Right atrium auricular region (tissue), 2 donors: Measurements from ENCODE around the gene ENDOU. TPM values are rescaled to one million over a fixed set of nuclear protein-coding genes. Genes with fewer than 3 reads are reported as not detected.
A peak's percentile ranks its signal among the peaks of the same experiment; 100 is the strongest.

Source experiments
- DNase-seq: peaks from one replicate; pipeline ENCODE4 v3.0.0-alpha.2; 2019; ENCODE audit warnings: low spot score
- H3K27ac ChIP-seq, 2 donors: fragments of 200-600 bp; sonication (generic); 1 replicate in 1 of 2; 2 replicates in 1 of 2; pipeline ENCODE4 v1.5.1; 2016 to 2019
- H3K27me3 ChIP-seq, 2 donors: fragments of 200-600 bp; sonication (generic); one replicate each; pipeline versions ENCODE4 v1.5.1 to v1.6.0; 2017 to 2019
- H3K36me3 ChIP-seq: fragments of 200-600 bp; sonication (generic); one replicate; pipeline ENCODE4 v1.5.1; 2016
- H3K4me1 ChIP-seq, 2 donors: fragments of 200-600 bp; sonication (generic); one replicate each; pipeline versions ENCODE4 v1.5.1 to v1.6.0; 2017 to 2019
- H3K4me3 ChIP-seq, 2 donors: fragments of 200-600 bp; sonication (generic); 1 replicate in 1 of 2; 2 replicates in 1 of 2; pipeline ENCODE4 v1.5.1; 2017 to 2019; ENCODE audit warnings: mild to moderate bottlenecking in 1 of 2, moderate library complexity in 1 of 2
- H3K9me3 ChIP-seq, 2 donors: fragments of 200-600 bp; sonication (generic); one replicate each; pipeline ENCODE4 v1.5.1; 2019
- total RNA-seq, 2 donors: library from RNA; depleted of rRNA; stranded (reverse); fragments of >200 nt; gene quantifications; one replicate each; pipeline ENCODE4 v1.1.0, GENCODE V29; 2016
- TF ChIP-seq, protein P1 (sequence below), 2 donors: fragments of 200-600 bp; sonication (generic); IDR thresholded peaks; one replicate each; pipeline ENCODE4 v1.5.1; 2019; ENCODE audit warnings: antibody characterized with exemption in 2 of 2

ENDOU gene
- total RNA-seq, 2 donors from 2014 or later, result 0.55 to 2.1 TPM

DNA sequence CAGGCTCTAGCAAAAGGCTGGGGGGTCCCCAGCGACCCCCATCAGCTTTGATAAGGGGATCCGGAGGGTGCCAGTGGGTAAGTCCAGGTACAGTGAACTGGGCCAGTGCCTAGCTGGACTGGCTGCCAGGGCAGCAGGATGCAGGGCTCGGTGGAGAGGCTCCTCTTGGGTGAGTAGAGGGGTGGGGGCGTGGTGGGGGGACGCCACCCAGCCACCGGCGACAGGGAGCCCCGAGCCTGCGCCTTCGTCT is 33.2 kb upstream of the ENDOU start:
- TF ChIP-seq, protein P1, sequence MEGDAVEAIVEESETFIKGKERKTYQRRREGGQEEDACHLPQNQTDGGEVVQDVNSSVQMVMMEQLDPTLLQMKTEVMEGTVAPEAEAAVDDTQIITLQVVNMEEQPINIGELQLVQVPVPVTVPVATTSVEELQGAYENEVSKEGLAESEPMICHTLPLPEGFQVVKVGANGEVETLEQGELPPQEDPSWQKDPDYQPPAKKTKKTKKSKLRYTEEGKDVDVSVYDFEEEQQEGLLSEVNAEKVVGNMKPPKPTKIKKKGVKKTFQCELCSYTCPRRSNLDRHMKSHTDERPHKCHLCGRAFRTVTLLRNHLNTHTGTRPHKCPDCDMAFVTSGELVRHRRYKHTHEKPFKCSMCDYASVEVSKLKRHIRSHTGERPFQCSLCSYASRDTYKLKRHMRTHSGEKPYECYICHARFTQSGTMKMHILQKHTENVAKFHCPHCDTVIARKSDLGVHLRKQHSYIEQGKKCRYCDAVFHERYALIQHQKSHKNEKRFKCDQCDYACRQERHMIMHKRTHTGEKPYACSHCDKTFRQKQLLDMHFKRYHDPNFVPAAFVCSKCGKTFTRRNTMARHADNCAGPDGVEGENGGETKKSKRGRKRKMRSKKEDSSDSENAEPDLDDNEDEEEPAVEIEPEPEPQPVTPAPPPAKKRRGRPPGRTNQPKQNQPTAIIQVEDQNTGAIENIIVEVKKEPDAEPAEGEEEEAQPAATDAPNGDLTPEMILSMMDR (IDR thresholded peaks at IDR 0.05), result no peak
- DNase-seq, result no peak
- H3K4me1 ChIP-seq, result peaks cover 0 to 63% of the 10 kb centered on the region in 2 donors

DNA sequence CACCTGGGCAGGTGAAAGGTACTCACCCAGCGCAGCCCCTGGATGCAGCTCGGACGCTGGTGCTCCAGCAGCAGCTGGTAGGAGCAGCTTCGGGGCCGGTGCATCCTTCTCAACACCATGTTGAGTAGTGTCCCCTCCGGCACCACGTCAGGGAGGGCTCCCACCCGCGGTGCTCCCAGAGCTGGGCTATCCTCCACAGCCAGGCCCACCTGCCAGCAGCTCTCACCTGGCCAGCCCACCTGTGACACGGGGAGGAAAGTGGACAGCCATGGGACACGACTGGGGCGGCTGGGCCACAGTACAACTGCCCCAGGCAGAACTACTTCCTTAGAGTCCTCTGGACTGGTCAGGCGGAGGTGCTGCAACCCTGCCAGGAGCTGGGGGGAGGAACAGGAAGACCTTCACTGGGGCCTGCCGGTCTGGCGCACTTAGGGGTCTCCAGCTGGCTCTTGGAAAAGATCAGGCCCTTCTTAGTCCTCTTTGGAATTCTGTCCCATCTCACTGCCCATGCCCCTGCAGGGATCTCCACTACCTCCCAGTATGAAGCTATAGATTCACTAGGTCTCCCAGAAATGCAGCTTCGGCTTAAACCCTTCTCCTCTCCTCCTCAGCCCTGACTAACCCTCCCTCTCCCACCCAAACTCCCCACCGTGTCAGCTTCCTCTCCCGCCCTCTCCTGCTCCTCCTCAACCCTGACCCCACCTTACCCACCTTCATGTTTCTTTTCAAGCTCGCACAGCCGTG is 32.7 kb upstream of the ENDOU start:
- Histone ChIP-seq H3K4me1 (peaks cover 0 to 64% of the 10 kb centered on the region in 2 donors), H3K9me3 (no peaks in the 10 kb centered on the region), H3K27me3 (no peaks in the 10 kb centered on the region), H3K36me3 (no peaks in the 10 kb centered on the region), H3K4me3 (peak overlapping the region; percentile 33 to 65), H3K27ac (peak overlapping the region; percentile 55 to 84)
- DNase-seq, result no peak
- TF ChIP-seq, protein P1 (IDR thresholded peaks at IDR 0.05), result no peak

More for the DNA sequence above, 33.2 kb upstream of the ENDOU start:
- Histone ChIP-seq H3K4me3 (peak overlapping the region; percentile 33 to 65), H3K36me3 (no peaks in the 10 kb centered on the region), H3K9me3 (no peaks in the 10 kb centered on the region), H3K27ac (peak overlapping the region; percentile 55 to 84), H3K27me3 (no peaks in the 10 kb centered on the region)

DNA sequence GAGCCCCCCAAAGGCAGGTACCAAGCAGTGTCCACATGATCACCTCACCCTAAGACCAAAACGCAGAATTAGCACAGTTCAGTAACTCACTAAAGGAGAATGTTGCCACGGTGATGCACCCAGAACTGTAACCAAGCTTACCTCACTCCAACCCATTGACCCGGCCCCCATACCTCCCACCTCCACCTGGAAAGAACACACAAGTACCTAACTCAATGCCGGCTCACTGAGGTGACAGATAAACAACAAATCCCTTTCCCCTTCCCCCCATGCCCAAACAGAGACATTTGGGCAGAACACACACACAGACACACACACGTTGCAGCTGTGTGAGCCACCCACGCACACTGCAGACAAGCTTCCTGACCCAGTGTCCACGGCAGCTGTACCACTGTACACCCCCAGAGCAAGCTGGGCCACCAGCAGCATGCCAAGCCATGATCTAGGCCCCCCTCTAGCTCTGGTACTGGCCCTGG is 32.1 kb upstream of the ENDOU start:
- H3K27ac ChIP-seq, result peak overlapping the region; percentile 84 to 85

DNA sequence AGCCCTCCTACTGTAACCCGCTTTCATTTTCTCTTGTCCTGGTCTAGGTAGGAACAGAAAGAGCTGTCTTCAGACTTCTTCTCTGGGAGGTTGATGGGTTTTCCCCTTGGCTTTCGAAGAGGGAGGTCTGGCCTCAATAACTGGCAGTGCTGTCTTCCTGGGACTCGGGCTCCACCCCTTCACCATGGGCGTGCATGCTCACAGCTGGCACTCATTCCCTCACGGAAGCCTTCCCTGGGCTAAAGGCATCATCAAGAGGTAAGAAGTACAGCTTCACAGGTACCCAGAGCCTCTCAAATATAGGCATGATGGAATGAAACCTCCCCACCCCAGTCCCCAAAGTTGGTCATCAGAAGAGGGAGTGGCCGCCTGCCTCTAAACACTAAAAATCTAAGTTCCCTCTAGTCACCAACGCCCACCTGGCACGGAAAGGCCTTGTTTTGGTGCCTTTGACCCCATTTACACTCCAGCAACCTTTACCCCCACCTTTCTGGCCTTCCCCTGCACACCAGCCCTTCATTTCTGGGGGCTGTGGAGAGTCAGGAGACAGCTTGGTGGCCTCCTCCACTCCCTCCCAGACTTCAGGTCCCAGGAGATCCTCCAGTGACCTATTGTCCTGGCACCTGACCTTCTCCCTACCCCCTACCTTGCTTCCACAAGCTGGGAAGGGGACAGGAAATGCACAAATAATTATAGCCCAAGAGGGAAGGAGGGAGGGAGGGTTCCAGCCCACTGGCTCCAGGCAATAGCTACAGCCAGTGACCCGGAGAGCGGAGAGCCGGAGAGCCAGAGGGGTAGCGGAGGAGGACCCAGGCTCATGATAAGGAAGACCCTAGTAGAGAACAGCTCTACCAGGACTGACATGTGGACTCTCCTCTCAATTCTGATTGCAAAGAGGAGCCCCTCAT is 30.6 kb upstream of the ENDOU start:
- Histone ChIP-seq H3K27ac (peak overlapping the region; percentile 81 to 85), H3K4me3 (peak overlapping the region; percentile 33 to 65), H3K36me3 (no peaks in the 10 kb centered on the region), H3K4me1 (peaks cover 0 to 83% of the 10 kb centered on the region in 2 donors), H3K27me3 (no peaks in the 10 kb centered on the region), H3K9me3 (no peaks in the 10 kb centered on the region)
- no peak for DNase-seq
- TF ChIP-seq, protein P1 (IDR thresholded peaks at IDR 0.05), result no peak

More for the DNA sequence above, 32.1 kb upstream of the ENDOU start:
- no peak for DNase-seq
- TF ChIP-seq, protein P1 (IDR thresholded peaks at IDR 0.05), result no peak
- Histone ChIP-seq H3K36me3 (no peaks in the 10 kb centered on the region), H3K4me1 (peaks cover 0 to 70% of the 10 kb centered on the region in 2 donors), H3K27me3 (no peaks in the 10 kb centered on the region), H3K9me3 (no peaks in the 10 kb centered on the region), H3K4me3 (peak overlapping the region; percentile 33 to 65)

DNA sequence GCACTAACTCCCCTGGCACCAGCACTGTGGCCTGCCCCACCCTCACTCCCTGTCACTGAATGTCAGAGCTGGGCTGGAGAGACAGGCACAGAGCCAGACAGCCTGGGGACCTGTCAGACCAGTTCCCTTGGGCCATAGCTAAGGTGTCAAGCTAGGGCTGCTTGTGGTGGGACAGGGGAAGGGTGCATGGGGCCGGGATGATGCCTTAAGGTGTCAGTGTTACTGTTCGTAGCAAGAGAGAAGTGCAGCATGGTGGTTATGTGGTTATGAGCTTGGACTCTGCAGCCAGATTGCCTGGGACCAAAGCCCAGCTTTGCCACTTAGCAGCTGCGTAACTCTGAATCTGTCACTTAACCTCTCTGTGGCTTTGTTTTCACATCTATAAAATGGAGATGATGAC is 29.6 kb upstream of the ENDOU start:
- Histone ChIP-seq H3K27ac (peak overlapping the region; percentile 81 to 85), H3K36me3 (peaks cover 5% of the 10 kb centered on the region), H3K4me1 (peaks cover 0 to 89% of the 10 kb centered on the region in 2 donors), H3K9me3 (no peaks in the 10 kb centered on the region), H3K27me3 (no peaks in the 10 kb centered on the region), H3K4me3 (peak overlapping the region in 1 of 2 donors; percentile 65)
- DNase-seq, result no peak
- TF ChIP-seq, protein P1 (IDR thresholded peaks at IDR 0.05), result no peak
